ENCODE data around the gene CUL5. TPM values are rescaled to one million over a fixed set of nuclear protein-coding genes. Genes with fewer than 3 reads are reported as not detected.
A peak's percentile ranks its signal among the peaks of the same experiment; 100 is the strongest.

CUL5 gene
- total RNA-seq, 1 experiment from 2014 or later = 34.3 TPM

DNA sequence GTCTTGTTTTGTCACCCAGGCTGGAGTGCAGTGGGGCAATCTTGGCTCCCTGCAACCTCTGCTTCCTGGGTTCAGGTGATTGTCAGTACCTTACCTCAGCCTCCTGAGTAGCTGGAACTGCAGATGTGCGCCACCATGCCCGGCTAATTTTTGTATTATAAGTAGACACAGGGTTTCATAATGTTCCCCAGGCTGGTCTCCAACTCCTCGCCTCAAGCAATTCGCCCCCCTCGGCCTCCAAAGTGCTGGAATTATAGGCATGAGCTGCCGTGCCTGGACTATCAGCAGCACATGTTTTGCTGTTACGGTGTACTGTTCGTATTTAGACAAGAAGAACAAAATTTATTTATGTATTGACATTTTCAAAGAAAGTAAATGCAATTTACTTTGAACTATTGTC lies 45.6 kb upstream of the CUL5 start:
- no peaks in the 10 kb centered on the region for H3K4me1 ChIP-seq (replicated peaks; ENCODE audit: insufficient read depth)
- H3K4me3 ChIP-seq = no peak overlapping the region
- no peaks in the 10 kb centered on the region for H3K79me2 ChIP-seq (ENCODE audit: low read depth)
- TF ChIP-seq, protein P1, sequence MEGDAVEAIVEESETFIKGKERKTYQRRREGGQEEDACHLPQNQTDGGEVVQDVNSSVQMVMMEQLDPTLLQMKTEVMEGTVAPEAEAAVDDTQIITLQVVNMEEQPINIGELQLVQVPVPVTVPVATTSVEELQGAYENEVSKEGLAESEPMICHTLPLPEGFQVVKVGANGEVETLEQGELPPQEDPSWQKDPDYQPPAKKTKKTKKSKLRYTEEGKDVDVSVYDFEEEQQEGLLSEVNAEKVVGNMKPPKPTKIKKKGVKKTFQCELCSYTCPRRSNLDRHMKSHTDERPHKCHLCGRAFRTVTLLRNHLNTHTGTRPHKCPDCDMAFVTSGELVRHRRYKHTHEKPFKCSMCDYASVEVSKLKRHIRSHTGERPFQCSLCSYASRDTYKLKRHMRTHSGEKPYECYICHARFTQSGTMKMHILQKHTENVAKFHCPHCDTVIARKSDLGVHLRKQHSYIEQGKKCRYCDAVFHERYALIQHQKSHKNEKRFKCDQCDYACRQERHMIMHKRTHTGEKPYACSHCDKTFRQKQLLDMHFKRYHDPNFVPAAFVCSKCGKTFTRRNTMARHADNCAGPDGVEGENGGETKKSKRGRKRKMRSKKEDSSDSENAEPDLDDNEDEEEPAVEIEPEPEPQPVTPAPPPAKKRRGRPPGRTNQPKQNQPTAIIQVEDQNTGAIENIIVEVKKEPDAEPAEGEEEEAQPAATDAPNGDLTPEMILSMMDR (conservative IDR thresholded peaks at IDR 0.05) = no peak
- TF ChIP-seq EZH2 (IDR thresholded peaks at IDR 0.05; ENCODE audit: low read depth) = no peak
- no peaks in the 10 kb centered on the region for H3K9me2 ChIP-seq (ENCODE audit: insufficient read depth)
- H3F3A ChIP-seq (ENCODE audit: insufficient read depth, low read depth) = no peaks in the 10 kb centered on the region
- H3K27ac ChIP-seq = no peak overlapping the region
- intact Hi-C loops (cut with micrococcal nuclease; ENCODE audit: unreplicated experiment) = no loop called here
- H2AFZ ChIP-seq = no peak overlapping the region
- no peak for DNase-seq
- no peaks in the 10 kb centered on the region for H3K9me3 ChIP-seq (ENCODE audit: insufficient read depth, low read depth)
- H3K36me3 ChIP-seq (ENCODE audit: low read depth) = no peaks in the 10 kb centered on the region
- CTCF ChIA-PET = no interaction called here
- H3K4me2 ChIP-seq = no peak overlapping the region
- no TSS peak for BruUV-seq (replicated peaks)
- POLR2A ChIA-PET (ENCODE audit: unreplicated experiment) = no interaction called here
- H4K20me1 ChIP-seq (ENCODE audit: insufficient read depth) = no peaks in the 10 kb centered on the region
- no peaks in the 10 kb centered on the region for H3K27me3 ChIP-seq (ENCODE audit: insufficient read depth, low read depth)

DNA sequence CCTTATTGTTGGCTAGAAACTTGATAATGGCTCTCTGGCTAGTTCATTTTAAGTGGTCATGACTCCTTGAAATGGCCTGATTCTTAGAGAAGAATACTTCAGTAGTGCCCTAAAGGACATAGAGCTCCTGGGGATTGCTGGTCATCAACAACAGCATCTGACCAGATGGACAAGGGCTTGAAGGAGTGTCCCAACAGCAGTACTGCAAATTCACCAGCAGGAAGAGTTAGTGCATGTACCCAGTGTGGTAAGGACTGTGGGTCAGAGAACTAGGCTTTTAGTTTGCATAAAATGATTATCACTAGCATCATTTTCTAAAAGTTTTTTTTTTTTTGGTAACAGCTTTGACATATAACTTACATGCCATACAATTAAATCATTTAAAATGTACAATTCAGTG lies 39.5 kb upstream of the CUL5 start:
- no peak overlapping the region for H3K27ac ChIP-seq
- no peaks in the 10 kb centered on the region for H4K20me1 ChIP-seq (ENCODE audit: insufficient read depth)
- no TSS peak for BruUV-seq (replicated peaks)
- no peaks in the 10 kb centered on the region for H3K36me3 ChIP-seq (ENCODE audit: low read depth)
- H2AFZ ChIP-seq = no peak overlapping the region
- no peaks in the 10 kb centered on the region for H3K27me3 ChIP-seq (ENCODE audit: insufficient read depth, low read depth)
- POLR2A ChIA-PET (ENCODE audit: unreplicated experiment) = no interaction called here
- no peak for DNase-seq
- CTCF ChIA-PET = no interaction called here
- no peaks in the 10 kb centered on the region for H3F3A ChIP-seq (ENCODE audit: insufficient read depth, low read depth)
- no peak overlapping the region for H3K4me3 ChIP-seq
- intact Hi-C loops (cut with micrococcal nuclease; ENCODE audit: unreplicated experiment) = no loop called here
- H3K4me1 ChIP-seq (replicated peaks; ENCODE audit: insufficient read depth) = no peaks in the 10 kb centered on the region
- H3K79me2 ChIP-seq (ENCODE audit: low read depth) = no peaks in the 10 kb centered on the region
- TF ChIP-seq, protein P1 (conservative IDR thresholded peaks at IDR 0.05) = peak; percentile 23; the same call in 1 of the 2 replicates
- no peak for TF ChIP-seq EZH2 (IDR thresholded peaks at IDR 0.05; ENCODE audit: low read depth)
- H3K9me2 ChIP-seq (ENCODE audit: insufficient read depth) = no peaks in the 10 kb centered on the region
- H3K4me2 ChIP-seq = no peak overlapping the region
- H3K9me3 ChIP-seq (ENCODE audit: insufficient read depth, low read depth) = no peaks in the 10 kb centered on the region

DNA sequence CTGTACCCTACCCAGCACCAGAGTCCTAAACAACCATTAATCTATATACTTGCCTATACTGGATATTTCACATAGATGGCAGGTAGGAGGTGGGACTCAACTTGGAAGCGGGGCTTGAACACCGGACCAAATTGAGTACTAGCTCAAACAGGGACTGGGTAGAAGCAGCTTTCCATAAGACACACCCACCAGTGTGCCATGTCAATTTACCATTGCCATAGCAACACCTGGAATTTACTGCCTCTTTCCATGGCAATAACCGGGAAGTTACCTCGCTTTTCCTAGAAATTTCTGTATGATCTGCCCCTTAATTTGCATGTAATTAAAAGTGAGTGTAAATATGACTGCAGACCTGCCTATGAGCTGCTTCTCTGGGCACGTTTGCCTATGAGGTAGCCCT lies 38.6 kb upstream of the CUL5 start:
- Histone ChIP-seq H3K27me3 (ENCODE audit: insufficient read depth, low read depth) (no peaks in the 10 kb centered on the region), H3K4me2 (no peak overlapping the region), H3K4me1 (replicated peaks; ENCODE audit: insufficient read depth) (no peaks in the 10 kb centered on the region), H3K9me2 (ENCODE audit: insufficient read depth) (no peaks in the 10 kb centered on the region), H2AFZ (no peak overlapping the region), H3K36me3 (ENCODE audit: low read depth) (no peaks in the 10 kb centered on the region), H3K79me2 (ENCODE audit: low read depth) (no peaks in the 10 kb centered on the region), H3K9me3 (ENCODE audit: insufficient read depth, low read depth) (no peaks in the 10 kb centered on the region), H4K20me1 (ENCODE audit: insufficient read depth) (no peaks in the 10 kb centered on the region), H3K4me3 (no peak overlapping the region), H3F3A (ENCODE audit: insufficient read depth, low read depth) (no peaks in the 10 kb centered on the region), H3K27ac (no peak overlapping the region)
- ChIA-PET CTCF (no interaction called here), POLR2A (ENCODE audit: unreplicated experiment) (no interaction called here)
- intact Hi-C loops (cut with micrococcal nuclease; ENCODE audit: unreplicated experiment) = no loop called here
- no peak for TF ChIP-seq EZH2 (IDR thresholded peaks at IDR 0.05; ENCODE audit: low read depth)
- TF ChIP-seq, protein P1 (conservative IDR thresholded peaks at IDR 0.05) = no peak
- no peak for DNase-seq
- no TSS peak for BruUV-seq (replicated peaks)
